Endometrial microvascular endothelial cells (primary cell): ENCODE results near the gene PNMA8B. TPM values are rescaled to one million over a fixed set of nuclear protein-coding genes. Genes with fewer than 3 reads are reported as not detected.

Source experiments
- total RNA-seq: library from RNA; depleted of rRNA; stranded (reverse); fragments of >200 nt; gene quantifications from one replicate; pipeline ENCODE4 v1.2.3, GENCODE V29; 2015; ENCODE audit errors: inconsistent ontology term

PNMA8B gene
- total RNA-seq, 1 donor from 2014 or later = not detected

Other genes with a start within 250 kb of the PNMA8B start
- gene HIF3A, start 198.8 kb downstream of the PNMA8B start, total RNA-seq = 11.8 TPM
- 119 TPM for gene PPP5C, start 148.8 kb downstream of the PNMA8B start, total RNA-seq
- gene CCDC8, start 82.3 kb downstream of the PNMA8B start, total RNA-seq = 0.09 TPM
- gene PNMA8C, start 66.9 kb downstream of the PNMA8B start, total RNA-seq = not detected
- not detected for gene PNMA8A, start 24.3 kb downstream of the PNMA8B start, total RNA-seq
- gene CALM3, start 105.5 kb upstream of the PNMA8B start, total RNA-seq = 277 TPM
- 0.46 TPM for gene PTGIR, start 129.2 kb upstream of the PNMA8B start, total RNA-seq
- not detected for gene GNG8, start 140.3 kb upstream of the PNMA8B start, total RNA-seq
- gene DACT3, start 165.3 kb upstream of the PNMA8B start, total RNA-seq = 0.19 TPM
- gene PRKD2, start 221.2 kb upstream of the PNMA8B start, total RNA-seq = 30.9 TPM